Osteoblast (primary cell): ENCODE data around the gene FGFR4. TPM values are rescaled to one million over a fixed set of nuclear protein-coding genes. Genes with fewer than 3 reads are reported as not detected.
A peak's percentile ranks its signal among the peaks of the same experiment; 100 is the strongest.

Source experiments
- DNase-seq: peaks from one replicate; pipeline ENCODE4 v3.0.0; 2011; ENCODE audit warnings: low spot score, mixed read lengths; ENCODE audit not compliant: insufficient read length; ENCODE audit errors: missing footprints
- H2AFZ ChIP-seq: 2 replicates; pipeline ENCODE4 v1.6.0; 2011; ENCODE audit warnings: mild to moderate bottlenecking, low read length
- H3K27ac ChIP-seq: 2 replicates; pipeline ENCODE4 v1.5.1; 2011; ENCODE audit warnings: mild to moderate bottlenecking, low read depth, low read length, moderate library complexity
- H3K27me3 ChIP-seq: 2 replicates; pipeline ENCODE4 v1.6.0; 2012; ENCODE audit warnings: mild to moderate bottlenecking, control low read depth, inconsistent platforms, low read length, moderate library complexity; ENCODE audit not compliant: insufficient read depth
- H3K36me3 ChIP-seq: 2 replicates; pipeline ENCODE4 v1.5.1; 2011; ENCODE audit warnings: mild to moderate bottlenecking, low read length, control low read depth, moderate library complexity; ENCODE audit not compliant: insufficient read depth
- H3K4me1 ChIP-seq: 2 replicates; pipeline ENCODE4 v1.5.1; 2011; ENCODE audit warnings: mild to moderate bottlenecking, low read length, control low read depth, moderate library complexity; ENCODE audit not compliant: insufficient read depth
- H3K4me2 ChIP-seq: 2 replicates; pipeline ENCODE4 v1.6.0; 2011; ENCODE audit warnings: mild to moderate bottlenecking, low read length; ENCODE audit not compliant: insufficient read depth
- H3K4me3 ChIP-seq: fragments of 200-600 bp; sonication (generic); 3 replicates; pipeline ENCODE4 v1.5.1; 2012; ENCODE audit warnings: mild to moderate bottlenecking, low read length, inconsistent platforms; ENCODE audit not compliant: insufficient read depth
- H3K79me2 ChIP-seq: 2 replicates; pipeline ENCODE4 v1.6.0; 2012; ENCODE audit warnings: mild to moderate bottlenecking, low read length, control low read depth, inconsistent platforms; ENCODE audit not compliant: insufficient read depth
- H3K9me3 ChIP-seq: 2 replicates; pipeline ENCODE4 v1.5.1; 2011; ENCODE audit warnings: low read depth, low read length, control low read depth
- H4K20me1 ChIP-seq: 2 replicates; pipeline ENCODE4 v1.6.0; 2012; ENCODE audit warnings: mild to moderate bottlenecking, low read length, control low read depth; ENCODE audit not compliant: insufficient read depth
- total RNA-seq: library from RNA; depleted of rRNA; stranded (reverse); fragments of >200 nt; gene quantifications from 2 replicates; pipeline ENCODE4 v1.2.3, GENCODE V29; 2012
- TF ChIP-seq, protein P1 (sequence below): IDR thresholded peaks from 2 replicates; pipeline ENCODE4 v1.5.1; 2011; ENCODE audit warnings: mild to moderate bottlenecking, low read depth, low read length, moderate library complexity; ENCODE audit errors: extremely low read depth

Gene FGFR4
- total RNA-seq, 1 donor = 1.1 TPM

DNA sequence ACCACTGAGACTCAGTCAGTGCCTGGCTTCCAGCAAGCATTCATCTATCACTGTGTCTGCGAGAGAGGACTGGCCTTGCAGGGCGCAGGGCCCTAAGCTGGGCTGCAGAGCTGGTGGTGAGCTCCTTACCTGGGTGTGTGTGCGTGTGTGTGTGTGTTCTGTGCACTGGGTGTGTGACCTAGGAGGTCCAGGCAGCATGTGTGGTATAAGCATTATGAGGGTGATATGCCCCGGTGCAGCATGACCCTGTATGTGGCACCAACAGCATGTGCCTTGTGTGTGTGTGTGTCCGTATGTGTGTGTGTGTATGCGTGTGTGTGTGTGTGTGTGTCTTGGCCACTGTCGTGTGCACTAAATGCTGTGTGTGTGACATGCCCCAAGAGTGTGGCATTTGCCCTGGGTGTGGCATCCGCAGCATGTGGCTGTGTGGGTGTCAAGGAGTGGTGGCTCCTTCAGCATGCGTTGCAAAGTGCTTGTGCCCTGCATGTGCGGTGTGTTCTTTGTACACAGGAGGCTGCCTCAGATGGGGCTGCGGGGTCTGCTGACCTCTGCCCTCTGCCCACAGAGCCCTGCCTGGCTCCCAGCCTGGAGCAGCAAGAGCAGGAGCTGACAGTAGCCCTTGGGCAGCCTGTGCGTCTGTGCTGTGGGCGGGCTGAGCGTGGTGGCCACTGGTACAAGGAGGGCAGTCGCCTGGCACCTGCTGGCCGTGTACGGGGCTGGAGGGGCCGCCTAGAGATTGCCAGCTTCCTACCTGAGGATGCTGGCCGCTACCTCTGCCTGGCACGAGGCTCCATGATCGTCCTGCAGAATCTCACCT is 3.3 kb downstream of the FGFR4 start:
- Histone ChIP-seq H3K27ac (no peak overlapping the region), H4K20me1 (no peaks in the 10 kb centered on the region), H3K4me2 (no peak overlapping the region), H3K9me3 (no peaks in the 10 kb centered on the region), H2AFZ (no peak overlapping the region), H3K36me3 (no peaks in the 10 kb centered on the region), H3K27me3 (peaks cover 16% of the 10 kb centered on the region), H3K4me1 (peaks cover 3% of the 10 kb centered on the region), H3K79me2 (no peaks in the 10 kb centered on the region), H3K4me3 (no peak overlapping the region)
- DNase-seq = peak; percentile 63
- TF ChIP-seq, protein P1, sequence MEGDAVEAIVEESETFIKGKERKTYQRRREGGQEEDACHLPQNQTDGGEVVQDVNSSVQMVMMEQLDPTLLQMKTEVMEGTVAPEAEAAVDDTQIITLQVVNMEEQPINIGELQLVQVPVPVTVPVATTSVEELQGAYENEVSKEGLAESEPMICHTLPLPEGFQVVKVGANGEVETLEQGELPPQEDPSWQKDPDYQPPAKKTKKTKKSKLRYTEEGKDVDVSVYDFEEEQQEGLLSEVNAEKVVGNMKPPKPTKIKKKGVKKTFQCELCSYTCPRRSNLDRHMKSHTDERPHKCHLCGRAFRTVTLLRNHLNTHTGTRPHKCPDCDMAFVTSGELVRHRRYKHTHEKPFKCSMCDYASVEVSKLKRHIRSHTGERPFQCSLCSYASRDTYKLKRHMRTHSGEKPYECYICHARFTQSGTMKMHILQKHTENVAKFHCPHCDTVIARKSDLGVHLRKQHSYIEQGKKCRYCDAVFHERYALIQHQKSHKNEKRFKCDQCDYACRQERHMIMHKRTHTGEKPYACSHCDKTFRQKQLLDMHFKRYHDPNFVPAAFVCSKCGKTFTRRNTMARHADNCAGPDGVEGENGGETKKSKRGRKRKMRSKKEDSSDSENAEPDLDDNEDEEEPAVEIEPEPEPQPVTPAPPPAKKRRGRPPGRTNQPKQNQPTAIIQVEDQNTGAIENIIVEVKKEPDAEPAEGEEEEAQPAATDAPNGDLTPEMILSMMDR = no peak

DNA sequence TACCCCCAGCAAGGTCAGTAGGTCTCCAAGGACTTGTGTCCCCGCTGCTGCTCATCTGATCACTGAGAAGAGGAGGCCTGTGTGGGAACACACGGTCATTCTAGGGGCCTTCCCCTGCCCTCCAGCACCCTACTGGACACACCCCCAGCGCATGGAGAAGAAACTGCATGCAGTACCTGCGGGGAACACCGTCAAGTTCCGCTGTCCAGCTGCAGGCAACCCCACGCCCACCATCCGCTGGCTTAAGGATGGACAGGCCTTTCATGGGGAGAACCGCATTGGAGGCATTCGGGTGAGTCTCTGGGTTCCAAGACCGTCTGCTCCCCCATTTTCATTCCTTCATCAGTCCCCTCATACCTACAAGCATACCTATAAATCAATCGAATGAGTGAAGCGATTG is 4.1 kb downstream of the FGFR4 start:
- TF ChIP-seq, protein P1 = no peak
- Histone ChIP-seq H3K4me2 (no peak overlapping the region), H2AFZ (no peak overlapping the region), H4K20me1 (no peaks in the 10 kb centered on the region), H3K79me2 (no peaks in the 10 kb centered on the region), H3K27ac (no peak overlapping the region), H3K27me3 (peaks cover 16% of the 10 kb centered on the region), H3K36me3 (no peaks in the 10 kb centered on the region), H3K4me1 (peaks cover 3% of the 10 kb centered on the region), H3K4me3 (no peak overlapping the region), H3K9me3 (no peaks in the 10 kb centered on the region)
- DNase-seq = no peak

DNA sequence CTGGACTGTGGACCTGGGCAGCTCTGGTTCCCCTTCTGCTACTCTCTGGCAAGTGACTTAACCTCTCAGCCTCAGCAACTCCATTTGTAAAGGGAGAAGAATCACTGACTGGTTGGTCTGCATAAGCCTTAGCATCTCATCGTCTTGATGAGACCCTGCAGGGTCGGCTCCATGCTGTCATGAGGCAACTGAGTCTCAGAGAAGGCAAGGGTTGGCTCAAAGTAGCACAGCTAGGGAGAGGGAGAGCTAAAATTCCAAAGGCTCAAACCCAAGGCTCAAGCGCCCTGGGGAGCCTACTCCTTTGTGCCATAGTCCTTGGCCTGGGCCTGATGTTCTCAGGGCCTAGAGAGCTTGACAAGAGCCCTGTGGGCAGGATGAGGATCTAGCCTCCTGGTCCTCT is 4.5 kb downstream of the FGFR4 start:
- TF ChIP-seq, protein P1 = no peak
- Histone ChIP-seq H3K4me3 (no peak overlapping the region), H3K9me3 (no peaks in the 10 kb centered on the region), H4K20me1 (no peaks in the 10 kb centered on the region), H3K36me3 (no peaks in the 10 kb centered on the region), H3K27me3 (peaks cover 16% of the 10 kb centered on the region), H3K79me2 (no peaks in the 10 kb centered on the region), H3K4me2 (no peak overlapping the region), H3K4me1 (peaks cover 3% of the 10 kb centered on the region), H2AFZ (no peak overlapping the region), H3K27ac (no peak overlapping the region)
- DNase-seq = peak; percentile 74

DNA sequence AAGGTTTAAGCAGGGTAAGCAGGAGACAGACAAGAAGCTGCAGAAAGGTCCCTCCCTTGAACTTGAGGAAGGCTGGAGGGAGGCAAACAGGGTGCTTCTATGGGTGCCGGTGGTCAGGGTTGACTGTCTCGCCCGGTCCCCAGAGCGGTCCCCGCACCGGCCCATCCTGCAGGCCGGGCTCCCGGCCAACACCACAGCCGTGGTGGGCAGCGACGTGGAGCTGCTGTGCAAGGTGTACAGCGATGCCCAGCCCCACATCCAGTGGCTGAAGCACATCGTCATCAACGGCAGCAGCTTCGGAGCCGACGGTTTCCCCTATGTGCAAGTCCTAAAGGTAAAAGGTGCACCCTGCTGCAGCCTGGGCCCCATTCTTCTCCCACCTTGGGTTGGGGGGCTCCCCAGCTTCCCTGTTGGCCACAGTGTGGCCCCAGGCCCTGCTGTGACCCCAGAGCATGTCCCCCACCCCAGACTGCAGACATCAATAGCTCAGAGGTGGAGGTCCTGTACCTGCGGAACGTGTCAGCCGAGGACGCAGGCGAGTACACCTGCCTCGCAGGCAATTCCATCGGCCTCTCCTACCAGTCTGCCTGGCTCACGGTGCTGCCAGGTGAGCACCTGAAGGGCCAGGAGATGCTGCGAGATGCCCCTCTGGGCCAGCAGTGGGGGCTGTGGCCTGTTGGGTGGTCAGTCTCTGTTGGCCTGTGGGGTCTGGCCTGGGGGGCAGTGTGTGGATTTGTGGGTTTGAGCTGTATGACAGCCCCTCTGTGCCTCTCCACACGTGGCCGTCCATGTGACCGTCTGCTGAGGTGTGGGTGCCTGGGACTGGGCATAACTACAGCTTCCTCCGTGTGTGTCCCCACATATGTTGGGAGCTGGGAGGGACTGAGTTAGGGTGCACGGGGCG is 5.7 kb downstream of the FGFR4 start:
- Histone ChIP-seq H3K4me1 (no peaks in the 10 kb centered on the region), H3K79me2 (no peaks in the 10 kb centered on the region), H3K4me3 (no peak overlapping the region), H2AFZ (no peak overlapping the region), H3K27ac (no peak overlapping the region), H3K9me3 (no peaks in the 10 kb centered on the region), H4K20me1 (no peaks in the 10 kb centered on the region), H3K36me3 (no peaks in the 10 kb centered on the region), H3K4me2 (no peak overlapping the region), H3K27me3 (peaks cover 10% of the 10 kb centered on the region)
- peak; percentile 67 for DNase-seq
- TF ChIP-seq, protein P1 = no peak
